H1 (cell line): ENCODE measurements around the gene HNF4A. TPM values are rescaled to one million over a fixed set of nuclear protein-coding genes. Genes with fewer than 3 reads are reported as not detected.

Source experiments
- EP300 ChIP-seq, 2 experiments: IDR thresholded peaks; 1 replicate in 1 of 2; 2 replicates in 1 of 2; pipeline ENCODE4 v1.6.1; 2011 to 2012; ENCODE audit warnings: low read depth in 2 of 2, low read length in 2 of 2, mild to moderate bottlenecking in 2 of 2, borderline replicate concordance in 1 of 2, inconsistent platforms in 1 of 2, moderate library complexity in 1 of 2
- KDM4A ChIP-seq: IDR thresholded peaks from one replicate; pipeline ENCODE4 v1.7.1; 2012; ENCODE audit warnings: low read depth, mild to moderate bottlenecking, moderate library complexity, low read length, inconsistent platforms; ENCODE audit not compliant: severe bottlenecking
- RFX5 ChIP-seq: IDR thresholded peaks from 2 replicates; pipeline ENCODE4 v1.6.1; 2011; ENCODE audit warnings: low read depth, low read length, improper control_type of control experiment, borderline replicate concordance
- SP1 ChIP-seq: IDR thresholded peaks from 2 replicates; pipeline ENCODE4 v1.6.1; 2011; ENCODE audit warnings: low read depth, low read length
- TAF1 ChIP-seq: IDR thresholded peaks from 2 replicates; pipeline ENCODE4 v1.6.1; 2011; ENCODE audit warnings: mild to moderate bottlenecking, low read depth, low read length
- polyA plus RNA-seq, 7 experiments: library from polyadenylated mRNA; depleted of rRNA in 3 of 7; stranded (reverse) in 5 of 7; unstranded in 2 of 7; fragments of >200 nt in 5 of 7; fragments of 200-250 nt in 2 of 7; gene quantifications; 1 replicate in 5 of 7; 2 replicates in 1 of 7; 4 replicates in 1 of 7; pipeline versions ENCODE4 v1.2.1 to v1.2.3, GENCODE V29; 2011 to 2013; ENCODE audit warnings: missing spikeins in 2 of 7, mixed read lengths in 2 of 7
- total RNA-seq: library from RNA; stranded (reverse); fragmentation: NEBNext Ultra II Directional; extraction: Animal tissue kit (Norgen Biotek cat#: 25700); gene quantifications from 2 replicates; pipeline ENCODE4 v1.2.1, GENCODE V29; 2021

The HNF4A gene
- total and polyA plus RNA-seq, 2 of the 8 experiments (the other 6 are each of a cell fraction or from before 2014, with no cell fraction given), result 0.03 TPM; not detected in 1

GRCh38 chr20:44461142-44461802, 105.8 kb downstream of the HNF4A start (continued):
- no peak for TF ChIP-seq EP300 (IDR thresholded peaks at IDR 0.05; ENCODE audit: borderline replicate concordance in 1 of 2, low read depth in 2 of 2, low read length in 2 of 2)
- no peak for TF ChIP-seq RFX5
- no peak for TF ChIP-seq SP1
- no peak for TF ChIP-seq KDM4A
- no peak for TF ChIP-seq TAF1
- TF ChIP-seq, all 59 proteins: peak for 0
